Measurements from ENCODE around the gene FAM118B.

The FAM118B gene

DNA sequence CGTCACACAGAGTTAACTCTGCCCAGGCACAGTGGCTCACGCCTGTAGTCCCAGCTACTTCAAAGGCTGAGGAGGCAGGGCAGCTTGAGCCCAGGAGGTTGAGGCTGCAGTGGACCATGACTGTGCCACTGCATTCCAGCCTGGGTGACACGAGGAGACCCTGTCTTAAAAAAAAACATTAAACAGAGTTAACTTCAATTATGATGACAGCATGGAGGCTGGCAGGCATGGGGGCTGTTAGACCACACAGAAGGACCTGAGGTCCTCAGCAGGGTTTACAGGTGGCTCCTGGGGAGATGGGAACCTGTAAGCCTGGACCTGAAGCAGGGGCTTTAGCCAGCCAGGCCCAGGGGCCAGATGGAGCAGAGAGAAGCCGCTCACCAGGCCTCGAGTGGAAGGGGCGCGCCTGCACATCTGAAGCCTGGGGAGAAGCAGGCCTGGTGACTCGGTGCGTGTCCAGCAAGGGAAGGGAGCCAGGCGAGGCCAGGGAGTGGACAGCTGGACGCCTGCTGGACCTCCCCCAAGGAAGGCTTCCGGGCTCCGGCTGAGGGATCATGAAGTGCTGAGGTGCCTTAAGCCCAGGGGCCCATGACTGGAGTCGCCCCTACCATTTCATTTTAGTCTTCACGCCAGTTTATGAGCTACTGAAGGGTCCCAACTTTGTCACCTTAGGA lies 25.4 kb upstream of the FAM118B start:
- no peak for DNase-seq (ENCODE audit: extremely low read depth in 1 of 2, low read depth in 1 of 2)

DNA sequence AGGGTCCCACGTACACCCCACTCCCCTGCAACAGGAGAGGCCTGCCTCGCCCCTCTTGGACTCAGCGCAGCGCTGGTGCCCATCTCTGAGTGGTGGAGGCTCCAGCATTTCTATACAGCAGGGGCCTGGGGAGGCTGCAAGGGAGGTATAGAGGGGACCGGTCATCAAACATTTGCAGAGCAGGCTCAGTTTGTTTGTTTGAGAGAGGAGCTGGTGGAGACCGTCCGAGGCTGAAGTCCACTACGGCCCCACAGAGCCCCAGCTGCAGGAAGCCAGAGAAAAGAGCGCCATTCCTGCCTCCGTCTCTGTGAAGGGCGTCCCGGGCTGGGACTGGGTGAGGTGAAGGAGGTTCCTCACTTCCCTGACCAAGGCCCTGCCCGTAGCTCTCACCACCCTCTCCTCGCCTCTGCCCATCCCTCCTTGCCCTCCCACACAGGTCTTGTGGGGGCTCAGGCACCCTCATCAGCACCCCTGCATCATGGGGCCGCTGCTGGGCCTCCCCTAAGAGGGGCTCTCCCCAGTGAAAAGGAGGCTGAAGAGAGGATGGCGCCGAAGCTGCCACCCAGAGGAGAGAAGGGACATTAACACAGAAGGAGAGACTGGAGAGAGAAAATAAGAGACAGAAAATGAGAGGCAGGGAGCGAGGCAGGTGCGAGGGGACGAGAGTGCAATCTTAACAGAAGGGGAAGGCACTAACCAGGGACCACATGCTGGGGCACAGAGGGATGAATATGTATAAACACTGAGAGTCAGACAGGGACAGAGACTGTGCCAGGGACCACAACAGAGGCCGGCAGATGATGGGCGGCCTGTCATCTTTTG lies 24.7 kb upstream of the FAM118B start:
- no peak for DNase-seq (ENCODE audit: extremely low read depth in 1 of 2, low read depth in 1 of 2)

GRCh38 chr11:126188332-126189108 lies 23.1 kb upstream of the FAM118B start:
- no peak for DNase-seq (ENCODE audit: extremely low read depth in 1 of 2, low read depth in 1 of 2)

GRCh38 chr11:126189109-126189929 lies 22.3 kb upstream of the FAM118B start:
- no peak for DNase-seq (ENCODE audit: extremely low read depth in 1 of 2, low read depth in 1 of 2)

GRCh38 chr11:126190792-126191191 lies 20.8 kb upstream of the FAM118B start:
- DNase-seq (ENCODE audit: extremely low read depth in 1 of 2, low read depth in 1 of 2), result no peak

- DNase-seq (ENCODE audit: extremely low read depth in 1 of 2, low read depth in 1 of 2), result no peak
Observed at GRCh38 chr11:126191379-126192073, 20.1 kb upstream of the FAM118B start.

DNA sequence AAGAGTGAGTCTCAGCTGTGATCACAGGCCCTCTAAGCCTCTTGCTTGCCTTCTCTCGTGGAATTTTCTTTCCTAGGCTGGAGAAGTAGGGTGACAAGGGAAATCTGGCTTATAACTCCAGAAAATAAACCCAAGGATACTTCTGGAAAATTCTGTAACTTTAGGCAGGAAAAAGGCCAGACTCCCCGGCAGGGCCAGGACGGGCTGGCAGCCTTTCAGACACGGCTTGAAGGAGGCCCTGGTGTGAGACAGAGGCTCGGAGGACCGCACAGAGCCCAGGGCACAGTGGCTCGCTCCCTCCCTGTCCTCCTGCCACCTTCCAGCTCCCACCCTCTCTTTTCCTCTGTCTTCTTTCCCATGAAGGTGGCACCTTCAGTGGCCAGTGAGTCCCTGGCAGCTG lies 19.2 kb upstream of the FAM118B start:
- no peak for DNase-seq (ENCODE audit: extremely low read depth in 1 of 2, low read depth in 1 of 2)

DNA sequence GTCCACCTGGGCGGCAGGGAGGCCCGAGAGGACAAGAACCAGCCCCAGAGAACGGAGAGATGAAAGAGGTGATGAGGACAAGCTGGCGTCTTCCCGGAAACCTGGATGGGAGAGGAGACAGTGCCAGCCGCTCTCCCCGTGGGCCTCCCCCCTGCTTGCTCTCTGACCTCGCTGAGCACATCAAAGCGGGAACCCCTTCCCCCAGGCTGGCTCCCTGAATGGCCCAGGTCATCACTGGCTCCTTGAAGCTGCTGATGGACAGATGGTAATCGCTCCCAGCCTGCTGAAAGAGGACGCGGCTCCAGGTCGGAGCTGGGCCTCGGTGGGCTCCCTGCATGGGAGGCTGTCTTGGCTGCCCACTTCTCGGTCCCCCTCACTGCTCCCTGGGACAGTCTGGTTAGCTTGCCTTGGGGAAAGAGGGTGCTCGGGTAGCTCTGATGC lies 18.5 kb upstream of the FAM118B start:
- no peak for DNase-seq (ENCODE audit: extremely low read depth in 1 of 2, low read depth in 1 of 2)

DNA sequence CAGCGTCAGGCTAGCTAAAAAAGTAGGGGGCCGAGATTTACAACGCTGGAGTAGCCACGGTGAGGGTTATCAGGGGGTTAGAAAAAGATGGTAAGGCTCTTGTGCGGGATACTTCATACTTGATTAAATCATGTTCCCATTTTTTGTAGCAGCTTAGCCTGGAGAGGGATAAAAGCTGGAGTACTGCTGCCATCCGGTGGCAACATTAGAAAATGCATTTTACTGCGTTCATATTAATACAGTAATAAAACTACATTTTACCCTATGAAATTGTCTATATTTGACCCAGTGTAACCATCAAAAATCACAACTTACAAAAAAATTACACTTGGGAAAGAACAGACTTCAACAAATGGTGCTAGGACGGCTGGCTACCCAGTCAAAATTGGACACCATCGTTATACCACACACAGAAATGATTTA lies 17.4 kb upstream of the FAM118B start:
- no peak for DNase-seq (ENCODE audit: extremely low read depth in 1 of 2, low read depth in 1 of 2)

- no peak for DNase-seq (ENCODE audit: extremely low read depth in 1 of 2, low read depth in 1 of 2)
Observed at GRCh38 chr11:126195119-126195518, 16.5 kb upstream of the FAM118B start.

GRCh38 chr11:126197277-126197939 lies 14.2 kb upstream of the FAM118B start:
- no peak for DNase-seq (ENCODE audit: extremely low read depth in 1 of 2, low read depth in 1 of 2)

- no peak for DNase-seq (ENCODE audit: extremely low read depth in 1 of 2, low read depth in 1 of 2)
Observed at GRCh38 chr11:126198648-126199047, 12.9 kb upstream of the FAM118B start.

- no peak for DNase-seq (ENCODE audit: extremely low read depth in 1 of 2, low read depth in 1 of 2)
Observed at GRCh38 chr11:126202646-126203359, 8.8 kb upstream of the FAM118B start.

- DNase-seq (ENCODE audit: extremely low read depth in 1 of 2, low read depth in 1 of 2), result no peak
Observed at GRCh38 chr11:126205359-126205758, 6.2 kb upstream of the FAM118B start.

DNA sequence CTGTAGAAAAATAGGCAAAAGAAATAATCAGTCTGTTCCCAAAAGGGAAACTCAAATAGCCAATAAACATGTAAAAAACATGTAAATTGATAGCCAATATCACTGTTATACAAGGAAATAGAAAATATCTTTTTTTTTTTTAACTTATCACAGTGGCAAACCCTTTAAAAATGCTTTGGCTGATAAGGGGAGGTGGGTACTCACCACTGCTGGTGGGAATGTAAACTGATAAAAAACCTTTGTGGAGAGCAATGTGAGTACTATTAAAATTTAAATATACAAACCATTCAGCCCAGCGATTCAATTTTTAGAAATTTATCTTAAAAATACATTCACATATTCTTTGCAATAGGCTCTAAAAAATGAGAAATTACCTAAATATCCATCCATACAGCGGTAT lies 3.7 kb upstream of the FAM118B start:
- DNase-seq (ENCODE audit: extremely low read depth in 1 of 2, low read depth in 1 of 2), result no peak

DNA sequence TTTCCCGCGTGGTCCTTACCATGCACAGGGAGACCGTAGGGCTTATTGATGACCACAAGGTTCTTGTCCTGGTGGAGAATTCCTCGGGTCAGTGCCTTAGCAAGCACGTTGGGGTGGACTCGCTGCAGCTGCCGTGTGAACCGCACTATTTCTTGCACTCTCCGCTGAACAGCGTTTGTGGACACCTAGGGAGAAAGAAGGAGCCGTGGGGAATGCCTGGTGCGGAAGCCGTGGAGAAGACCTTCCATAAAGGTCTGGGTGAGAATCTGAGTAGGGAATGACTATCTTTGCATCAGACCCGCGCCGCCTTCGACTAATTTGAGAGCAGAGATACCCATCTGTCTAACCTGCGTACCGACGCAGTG lies 729 bp upstream of the FAM118B start:
- no peak for DNase-seq (ENCODE audit: extremely low read depth in 1 of 2, low read depth in 1 of 2)

DNA sequence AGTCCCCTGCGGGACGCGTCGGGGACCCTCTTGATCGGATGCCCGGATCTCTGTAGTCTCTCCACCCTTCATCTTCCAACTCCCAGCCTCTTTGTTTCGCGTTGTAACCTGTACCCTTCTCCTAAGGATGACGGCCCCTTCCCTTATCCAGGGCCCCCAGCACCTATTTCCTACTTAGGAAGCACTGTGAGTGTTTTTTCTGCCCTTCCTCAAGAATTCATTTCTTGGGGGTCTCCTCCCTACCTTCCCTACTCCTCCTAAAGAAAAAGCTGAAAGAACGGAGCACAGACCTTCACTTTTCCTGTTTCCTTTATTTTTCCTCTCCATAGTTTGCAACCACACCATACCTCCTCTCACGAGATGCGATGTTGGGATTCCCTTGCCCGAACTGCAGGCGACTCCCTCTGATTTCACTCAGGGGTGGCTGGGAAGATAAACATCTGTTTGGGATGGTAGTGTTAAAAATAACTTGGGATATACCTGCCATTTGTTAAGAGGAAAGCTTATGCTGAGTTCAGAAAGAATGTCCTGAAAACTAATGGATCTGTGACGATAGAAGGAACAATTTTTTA lies 593 bp downstream of the FAM118B start:
- no peak for DNase-seq (ENCODE audit: extremely low read depth in 1 of 2, low read depth in 1 of 2)

- no peak for DNase-seq (ENCODE audit: extremely low read depth in 1 of 2, low read depth in 1 of 2)
Observed at GRCh38 chr11:126214441-126214840, 2.9 kb downstream of the FAM118B start.

- no peak for DNase-seq (ENCODE audit: extremely low read depth in 1 of 2, low read depth in 1 of 2)
Observed at GRCh38 chr11:126214841-126215240, 3.3 kb downstream of the FAM118B start.
